Left hindlimb (tissue), 1 donor: ENCODE data around the gene DCPS.
A peak's percentile ranks its signal among the peaks of the same experiment; 100 is the strongest.
"Not testable (repeated sequence)": the region's sequence is repeated elsewhere in the genome, so short reads cannot be mapped to it uniquely, and the experiment has no call there.

Experiments
- DNase-seq: peaks from one replicate; pipeline ENCODE4 v3.0.0-alpha.2; 2018

DCPS gene

DNA sequence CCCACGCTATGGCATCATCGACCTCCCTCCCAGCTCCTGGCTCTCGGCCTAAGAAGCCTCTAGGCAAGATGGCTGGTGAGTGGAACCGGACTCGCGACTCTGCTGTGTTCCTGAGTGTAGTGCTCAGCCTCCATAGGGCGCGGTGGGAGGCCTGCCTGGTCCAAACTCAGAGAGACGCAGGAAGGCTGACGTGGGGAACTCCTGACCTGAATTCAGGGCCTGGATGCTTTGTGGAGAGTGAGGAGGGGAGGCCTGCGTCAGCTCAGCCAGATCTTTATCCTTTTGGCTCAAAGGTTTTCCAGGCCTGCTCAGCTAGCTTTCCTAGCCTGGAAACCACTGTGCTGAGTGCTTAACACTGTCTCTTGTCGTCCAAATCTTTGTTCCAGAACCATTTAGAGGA lies 13.0 kb upstream of the DCPS start:
- no peak for DNase-seq

DNA sequence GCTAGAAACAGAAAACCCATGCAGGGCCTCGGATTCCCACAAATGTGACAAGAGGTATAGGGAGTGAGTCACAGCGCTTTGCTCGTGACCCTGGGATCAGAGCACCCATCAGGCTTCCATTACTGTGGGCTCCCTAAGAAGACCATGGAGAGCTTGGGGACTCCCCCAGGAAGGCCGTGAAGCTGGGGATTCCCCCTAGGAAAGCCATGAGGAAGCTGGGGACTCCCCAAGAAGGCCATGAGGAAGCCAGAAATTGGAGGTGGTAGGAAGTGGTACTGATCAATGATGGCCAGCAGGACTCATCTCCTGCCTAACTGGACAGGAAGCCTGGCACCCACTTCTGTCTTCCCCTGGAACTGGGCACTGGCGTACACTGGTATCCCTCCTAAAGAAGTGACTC lies 10.1 kb upstream of the DCPS start:
- no peak for DNase-seq

DNA sequence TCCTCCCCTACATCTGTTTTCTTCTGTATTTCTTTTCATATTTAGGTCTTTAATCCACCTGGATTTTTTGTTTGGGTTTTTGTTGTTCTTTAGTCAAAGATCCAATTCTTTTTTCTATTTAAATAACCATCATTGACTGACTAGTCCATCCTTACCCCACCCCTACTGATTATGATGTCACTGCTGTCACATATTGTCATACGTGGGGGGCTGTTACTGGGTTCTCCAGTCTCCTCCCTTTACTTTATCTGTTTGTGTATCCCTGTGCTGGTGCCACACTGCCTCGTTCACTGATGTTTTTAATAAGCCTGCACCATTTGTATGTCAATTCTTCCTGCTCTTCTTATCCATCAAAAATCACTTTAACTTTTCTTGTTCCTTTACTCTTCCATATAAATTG lies 6.9 kb upstream of the DCPS start:
- DNase-seq = no peak

DNA sequence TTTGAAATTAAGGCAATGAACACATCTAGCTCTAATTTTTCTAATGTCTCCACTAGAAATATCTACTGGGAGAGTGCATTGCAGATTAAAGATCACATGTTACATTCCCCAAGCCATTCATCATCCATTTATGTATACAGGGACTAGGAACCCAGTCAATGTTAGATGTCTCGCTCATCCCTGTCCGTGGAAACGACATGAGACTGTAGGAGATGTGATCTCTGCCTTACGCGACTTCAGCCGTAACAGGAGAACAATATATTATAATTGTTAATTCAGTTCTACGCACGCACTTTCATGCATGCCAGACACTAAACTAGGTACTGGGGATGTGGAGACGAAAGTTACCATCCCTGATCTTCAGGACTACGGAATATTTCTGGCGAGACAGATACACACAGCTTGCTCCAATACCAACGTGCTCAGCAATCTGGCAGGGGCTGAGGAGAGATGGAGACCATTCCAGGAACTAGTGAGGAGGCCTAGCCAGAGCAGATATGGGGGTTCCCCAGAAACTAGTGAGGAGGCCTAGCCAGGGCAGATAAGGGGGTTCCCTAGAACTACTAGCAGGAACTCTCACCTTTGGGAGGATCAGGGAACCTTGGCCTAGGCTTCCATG lies 706 bp downstream of the DCPS start:
- DNase-seq = peak; percentile 11

DNA sequence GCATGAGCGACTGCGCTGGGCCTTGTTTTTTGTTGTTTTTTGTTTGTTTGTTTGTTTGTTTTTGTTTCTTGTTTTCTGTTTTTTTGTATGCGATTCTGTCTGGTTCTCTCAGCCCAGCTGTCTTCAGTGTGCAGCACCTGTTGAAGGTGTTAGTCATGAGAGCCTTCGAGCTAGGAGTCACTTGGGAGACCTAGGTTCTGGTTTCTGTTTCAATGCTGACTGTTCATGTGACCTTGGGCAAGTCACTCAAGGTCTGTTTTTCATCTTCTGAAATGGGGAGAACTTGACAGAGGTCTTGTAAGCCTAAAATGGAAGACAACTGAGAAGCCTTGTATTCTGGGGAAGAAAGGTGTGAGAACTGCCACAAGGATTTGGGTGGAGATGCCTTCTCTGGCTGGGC lies 1.8 kb downstream of the DCPS start:
- peak; percentile 10 for DNase-seq

DNA sequence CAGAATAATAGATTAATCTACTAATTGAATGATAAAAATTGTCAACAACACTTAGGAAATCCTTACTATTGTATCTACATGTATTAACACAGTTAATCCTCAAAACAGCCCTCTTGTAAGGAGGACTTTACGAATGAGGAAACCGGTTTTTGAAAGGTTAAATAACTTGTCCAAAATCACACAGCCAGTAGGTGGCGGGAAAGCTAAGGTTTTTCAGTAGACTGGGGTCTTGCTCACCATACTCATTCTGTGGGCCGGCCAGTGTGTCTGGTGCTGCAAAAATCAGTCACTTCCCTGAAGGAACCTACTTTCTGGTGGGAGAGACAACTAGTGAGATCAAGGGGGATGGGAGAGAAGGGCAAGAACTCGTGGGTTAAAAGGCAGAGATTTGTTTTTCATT lies 3.8 kb downstream of the DCPS start:
- peak; percentile 42 for DNase-seq

DNA sequence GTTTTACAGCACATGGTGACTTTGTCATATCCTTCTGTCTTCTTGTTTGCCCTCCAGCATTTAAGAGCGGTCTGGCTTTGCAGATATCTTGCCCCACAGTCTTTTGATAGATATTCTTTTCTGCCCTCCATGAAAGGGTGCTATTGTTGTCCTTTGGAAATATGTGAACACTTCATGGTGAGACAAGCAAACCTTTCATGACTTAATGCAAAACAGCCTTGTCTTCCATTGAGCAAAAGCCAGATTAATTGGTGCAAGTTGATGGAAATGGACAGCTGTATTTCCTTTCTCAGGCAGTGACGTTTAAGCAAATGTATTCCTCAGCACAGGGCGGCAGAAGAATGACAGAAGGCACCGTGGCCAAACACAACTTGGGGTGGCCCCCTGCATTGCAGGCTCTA lies 4.4 kb downstream of the DCPS start:
- peak; percentile 30 for DNase-seq

DNA sequence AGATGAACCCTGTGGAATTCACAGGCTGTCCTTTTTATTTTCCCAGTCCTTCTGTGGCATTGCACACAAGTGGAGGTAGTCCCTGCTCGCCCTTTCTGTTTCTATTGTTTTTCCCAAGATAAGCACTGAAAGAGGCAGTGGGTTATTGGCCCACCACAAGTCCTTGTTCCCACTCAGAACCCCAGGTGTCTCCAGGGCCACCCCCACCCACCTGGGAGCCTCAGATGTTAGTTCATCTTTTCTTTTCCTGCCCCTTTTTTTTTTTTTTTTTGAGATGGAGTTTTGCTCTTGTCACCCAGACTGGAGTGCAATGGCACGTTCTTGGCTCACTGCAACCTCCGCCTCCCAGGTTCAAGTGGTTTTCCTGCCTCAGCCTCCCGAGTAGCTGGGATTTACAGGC lies 4.9 kb downstream of the DCPS start:
- not testable (repeated sequence) for DNase-seq

DNA sequence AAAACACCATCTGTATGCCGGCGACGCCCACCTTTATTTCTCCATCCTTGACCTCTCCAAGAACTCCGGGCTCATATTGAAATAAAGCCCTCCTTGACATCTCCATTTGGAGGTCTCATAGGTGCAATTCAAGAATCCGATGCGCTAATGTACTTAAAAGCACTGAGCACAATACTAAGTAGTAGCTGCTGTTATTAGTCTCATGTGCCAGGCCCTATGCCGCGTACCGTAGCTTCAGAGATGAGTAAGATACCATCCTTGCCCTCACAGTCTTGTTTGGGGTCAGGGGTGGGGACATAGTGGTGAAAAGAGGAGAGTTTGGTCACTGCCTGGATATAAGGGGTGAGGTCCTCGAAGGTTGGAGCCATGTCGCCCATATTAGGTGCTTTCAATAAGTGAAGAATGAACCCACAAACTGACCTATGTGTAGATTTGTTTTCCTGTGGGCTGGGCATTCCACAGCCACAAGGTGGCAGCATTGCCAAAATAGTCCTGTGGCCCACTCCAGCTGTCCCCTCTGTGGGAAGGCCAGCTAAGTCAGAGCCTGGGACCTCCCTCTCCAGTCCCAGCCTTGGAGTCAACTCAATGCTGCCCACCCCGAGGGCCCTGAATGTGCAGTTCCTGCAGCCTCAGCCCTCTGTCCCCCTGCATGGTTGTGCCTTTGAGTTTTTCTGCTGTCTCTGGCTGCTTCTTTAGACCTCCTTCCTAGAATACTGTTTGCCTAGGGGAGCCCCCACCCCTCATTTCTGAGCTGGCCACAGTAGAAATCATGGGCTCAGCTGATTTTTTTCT lies 6.5 kb downstream of the DCPS start:
- DNase-seq = peak; percentile 84

DNA sequence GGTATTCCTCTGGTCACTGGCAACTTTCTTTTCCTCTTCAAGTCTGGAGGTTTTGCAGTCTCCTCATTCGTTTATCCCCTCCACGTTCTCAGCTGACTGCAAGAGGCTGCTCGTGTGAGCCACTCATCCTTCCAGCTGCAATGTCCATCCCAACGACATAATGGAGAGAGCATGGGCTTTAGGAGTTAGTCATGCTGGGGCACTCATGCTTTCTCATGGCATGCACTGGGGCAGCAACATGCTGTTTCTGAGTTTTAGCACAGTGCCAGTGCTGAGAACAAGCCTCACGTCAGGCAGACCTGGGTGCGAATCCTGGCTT lies 7.1 kb downstream of the DCPS start:
- no peak for DNase-seq

DNA sequence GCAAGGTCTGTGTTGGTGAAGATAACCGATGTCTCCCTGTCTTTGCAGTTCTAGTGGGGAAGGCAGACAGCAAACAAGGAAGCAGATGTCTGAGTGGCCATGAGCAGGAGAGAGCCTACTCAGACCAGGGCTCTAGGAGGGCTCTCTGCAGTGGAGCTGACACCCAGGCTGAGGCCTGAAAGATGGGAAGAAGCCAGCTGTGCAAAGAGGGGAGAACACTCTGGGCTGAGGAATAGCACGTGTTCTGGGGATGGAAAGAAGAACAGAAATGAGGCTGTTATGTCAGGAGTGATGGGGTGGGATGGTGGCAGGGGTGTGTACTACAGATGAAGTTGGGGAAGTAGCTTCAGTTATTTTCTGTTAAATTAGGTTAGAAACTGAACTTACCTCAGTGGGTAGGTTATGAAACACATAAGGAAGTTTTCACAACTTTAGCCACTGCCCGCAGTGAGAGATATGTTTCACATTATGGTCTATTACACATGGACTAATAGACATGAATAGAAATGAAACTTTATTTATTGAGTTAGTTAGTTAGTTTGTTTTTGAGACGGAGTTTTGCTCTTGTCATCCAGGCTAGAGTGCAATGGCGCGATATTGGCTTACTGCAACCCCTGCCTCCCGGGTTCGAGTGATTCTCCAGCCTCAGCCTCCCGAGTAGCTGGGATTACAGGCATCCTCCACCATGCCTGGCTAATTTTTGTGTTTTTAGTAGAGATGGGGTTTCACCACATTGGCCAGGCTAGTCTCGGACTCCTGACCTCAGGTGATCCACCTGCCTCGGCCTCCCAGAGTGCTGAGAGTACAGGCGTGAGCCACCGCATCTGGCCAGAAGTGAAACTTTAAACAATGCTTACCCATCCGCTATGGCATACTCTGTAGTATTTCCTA lies 7.8 kb downstream of the DCPS start:
- DNase-seq = no peak

DNA sequence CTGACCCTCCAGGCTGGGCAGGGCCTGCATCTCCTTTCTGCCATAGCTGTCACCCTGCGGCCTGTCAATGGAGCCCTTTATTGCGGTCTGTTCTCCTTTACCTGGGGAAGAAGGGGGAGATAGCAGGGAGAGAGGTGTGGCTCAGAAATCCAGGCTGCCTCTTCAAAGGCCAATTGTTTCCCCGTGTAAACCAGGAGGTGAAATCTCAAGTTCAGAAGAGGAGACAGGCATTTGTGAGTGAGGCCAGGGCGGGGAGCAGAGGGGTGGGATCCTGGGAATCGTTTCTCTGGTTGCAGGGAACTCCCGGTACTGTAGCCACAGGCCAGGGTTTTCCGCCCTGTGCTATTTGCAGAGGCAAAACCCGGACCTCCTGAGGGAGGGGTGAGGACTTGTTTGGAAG lies 9.1 kb downstream of the DCPS start:
- no peak for DNase-seq

DNA sequence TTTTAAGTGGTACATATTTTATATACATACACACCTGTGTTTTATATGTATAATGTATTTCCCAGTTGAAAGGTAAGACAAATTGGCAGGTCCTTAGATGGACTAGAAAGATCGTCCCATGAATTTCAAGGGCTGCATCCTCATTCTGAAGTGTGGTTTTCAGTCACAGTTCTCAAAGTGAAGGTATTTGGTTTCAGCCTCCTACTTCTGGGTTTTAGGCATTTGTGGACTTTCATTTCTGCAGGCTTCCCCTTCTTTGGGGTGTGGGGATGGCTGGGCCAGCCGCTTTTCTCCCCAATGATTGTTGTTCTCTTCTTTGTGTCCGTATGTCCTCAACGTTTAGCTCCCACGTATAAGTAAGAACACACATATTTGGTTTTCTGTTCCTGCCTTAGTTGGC lies 10.0 kb downstream of the DCPS start:
- no peak for DNase-seq

DNA sequence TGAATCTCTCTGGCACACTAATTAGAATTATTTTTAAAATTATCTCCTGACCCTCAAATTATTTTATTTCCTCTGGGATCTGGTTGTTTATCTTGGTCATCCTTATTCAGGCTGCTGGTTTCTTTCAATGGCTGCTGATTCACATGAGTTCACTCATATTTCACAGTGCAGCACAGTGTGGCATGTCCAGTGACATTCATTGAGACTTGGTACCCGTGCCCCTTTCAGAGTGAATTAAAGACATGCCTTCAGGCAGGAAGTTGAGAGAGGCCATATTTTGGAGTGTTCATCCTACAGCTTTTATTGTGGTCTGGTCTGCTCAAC lies 13.5 kb downstream of the DCPS start:
- no peak for DNase-seq

DNA sequence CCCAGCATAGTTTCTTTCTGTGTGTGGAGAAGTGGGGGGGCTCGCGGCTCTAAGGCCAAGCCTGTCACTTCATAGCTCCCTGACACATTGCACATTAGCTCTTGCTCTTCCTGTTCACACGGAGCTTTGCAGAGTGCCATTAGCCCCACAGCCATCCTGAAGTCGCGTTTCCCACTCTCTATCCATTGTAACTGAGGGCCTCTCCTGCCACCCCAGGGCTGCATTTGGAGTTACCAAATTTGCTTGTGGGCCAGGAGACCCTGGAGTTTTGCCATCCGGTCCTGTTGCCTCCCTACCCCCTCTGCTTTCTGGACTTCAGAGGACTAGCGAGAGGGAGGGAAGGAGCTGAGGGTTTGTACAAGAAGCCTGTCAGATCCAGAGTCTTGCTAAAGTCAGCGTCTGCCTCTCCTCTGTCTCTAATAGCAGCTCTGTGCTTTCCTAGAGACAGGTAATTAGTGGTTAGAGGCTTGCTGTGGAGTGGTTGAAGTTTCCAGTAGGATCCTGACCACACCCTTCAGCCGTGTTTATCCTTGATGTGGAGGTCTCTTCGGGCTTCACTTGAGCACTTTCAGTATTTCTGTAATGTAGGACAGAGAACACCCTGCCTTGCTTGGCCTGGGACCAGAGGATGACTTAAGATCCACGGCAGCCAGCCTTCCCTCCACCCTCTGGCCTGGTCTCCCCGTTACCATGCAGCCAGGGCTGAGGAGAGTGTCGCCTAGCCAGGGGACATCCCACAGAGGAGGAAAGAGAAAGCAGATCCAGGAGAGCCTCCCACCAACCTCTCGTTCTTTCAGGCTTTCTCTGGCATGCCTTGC lies 14.1 kb downstream of the DCPS start:
- no peak for DNase-seq

DNA sequence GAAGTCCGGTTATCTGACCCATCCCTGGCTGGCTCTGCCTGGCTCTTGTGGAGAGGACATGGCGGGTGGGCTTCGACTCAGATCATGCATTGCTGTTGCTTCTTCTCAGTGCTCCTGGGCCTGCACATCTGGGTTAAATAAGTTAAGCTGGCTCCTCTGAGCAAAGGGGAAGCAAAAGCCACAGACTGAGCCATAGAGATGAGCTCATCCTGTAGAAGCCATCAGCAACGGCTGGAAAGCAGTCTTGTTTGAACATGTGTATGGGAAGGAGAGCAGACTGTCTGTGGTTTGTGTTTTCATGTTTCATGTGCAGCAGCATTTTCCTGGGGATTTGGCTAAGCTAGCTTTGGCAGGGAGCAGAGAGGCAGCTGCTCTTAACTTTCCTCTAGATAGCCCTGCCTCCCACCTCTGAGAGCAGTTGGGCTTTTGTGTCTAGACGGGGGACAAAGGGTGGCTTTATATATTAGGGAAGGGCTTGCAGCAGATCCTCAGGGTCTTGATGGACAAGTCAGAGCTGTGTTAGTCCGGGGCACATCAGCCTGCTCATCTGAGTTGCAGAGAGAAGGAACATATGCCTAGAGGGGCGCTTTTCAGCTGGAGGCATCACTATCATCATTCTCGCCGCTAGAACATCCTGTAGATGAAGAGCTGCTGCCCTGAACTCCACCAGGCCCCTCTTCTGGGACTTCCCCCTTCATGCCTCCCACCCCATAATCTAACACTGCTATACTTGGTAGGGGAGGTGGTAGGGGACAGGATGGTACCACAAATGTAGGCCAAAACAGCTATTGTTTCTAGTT lies 14.9 kb downstream of the DCPS start:
- peak; percentile 93 for DNase-seq

DNA sequence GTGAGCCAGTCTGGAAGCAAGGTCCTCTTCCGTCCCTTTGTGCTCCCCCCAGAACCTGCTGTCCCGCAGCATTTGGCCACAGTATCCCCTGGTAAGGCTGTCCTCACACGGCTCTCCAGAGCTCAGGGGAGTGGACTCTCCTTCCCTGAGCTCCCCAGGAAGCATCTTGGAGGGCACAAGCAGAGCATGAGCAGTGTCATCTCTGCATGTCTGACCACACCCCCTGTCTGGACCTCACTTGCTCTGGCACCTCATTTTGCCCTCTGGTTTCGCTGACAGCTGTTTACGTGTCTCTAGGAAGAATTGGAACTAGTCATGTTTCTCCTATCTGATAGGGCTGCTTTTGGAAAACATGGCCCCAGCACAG lies 15.5 kb downstream of the DCPS start:
- DNase-seq = peak; percentile 36

DNA sequence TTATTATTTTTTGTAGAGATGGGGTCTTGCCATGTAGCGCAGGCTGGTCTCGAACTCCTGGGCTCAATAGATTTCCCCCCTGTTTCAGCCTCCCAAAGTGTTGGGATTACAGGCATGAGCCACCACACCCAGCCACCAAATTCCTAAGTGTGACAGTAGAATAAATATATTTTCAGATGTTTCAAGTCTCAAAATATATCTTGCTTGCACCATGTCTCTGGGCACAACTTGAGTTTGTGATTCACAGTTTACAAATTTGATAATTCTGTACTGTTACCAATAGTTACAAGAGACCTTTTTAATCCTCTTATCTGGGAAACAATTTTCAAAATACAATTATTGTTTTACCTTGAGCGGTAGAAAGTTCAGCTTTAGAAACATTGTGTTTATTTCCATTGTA lies 19.1 kb downstream of the DCPS start:
- no peak for DNase-seq

DNA sequence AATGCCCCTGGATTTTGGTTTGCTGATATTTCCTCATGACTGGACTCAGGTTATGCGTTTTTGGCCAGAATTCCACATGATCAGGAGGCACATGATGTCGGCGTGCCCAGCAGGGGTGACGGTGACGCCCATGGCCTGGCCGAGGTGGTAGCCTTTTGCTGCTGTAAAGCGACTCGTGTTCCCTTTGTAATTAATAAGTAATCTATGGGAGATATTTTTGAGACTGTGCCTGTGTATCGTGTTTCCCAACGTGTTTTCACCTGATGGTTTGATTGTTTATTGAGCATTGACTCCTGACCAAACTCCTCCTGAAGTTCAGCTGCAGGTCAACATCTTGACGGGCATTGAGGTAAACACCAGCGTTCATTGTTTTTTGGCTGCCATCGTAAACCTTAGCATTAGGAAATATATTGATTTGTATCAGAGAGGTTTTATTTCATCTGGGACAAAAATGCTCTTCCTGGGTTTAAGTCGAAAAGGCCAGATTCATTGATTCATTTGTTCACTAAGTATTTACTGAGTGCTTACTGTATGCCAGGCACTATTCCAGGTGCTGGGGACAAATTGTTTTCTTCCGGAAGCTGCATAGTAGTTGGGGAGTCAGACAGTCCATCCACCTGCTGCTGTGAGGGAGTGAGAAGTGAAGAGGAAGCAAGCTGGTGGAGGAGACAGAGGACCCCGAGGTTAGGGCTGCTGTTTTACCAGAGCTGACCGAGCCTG lies 23.6 kb downstream of the DCPS start:
- DNase-seq = peak; percentile 8

DNA sequence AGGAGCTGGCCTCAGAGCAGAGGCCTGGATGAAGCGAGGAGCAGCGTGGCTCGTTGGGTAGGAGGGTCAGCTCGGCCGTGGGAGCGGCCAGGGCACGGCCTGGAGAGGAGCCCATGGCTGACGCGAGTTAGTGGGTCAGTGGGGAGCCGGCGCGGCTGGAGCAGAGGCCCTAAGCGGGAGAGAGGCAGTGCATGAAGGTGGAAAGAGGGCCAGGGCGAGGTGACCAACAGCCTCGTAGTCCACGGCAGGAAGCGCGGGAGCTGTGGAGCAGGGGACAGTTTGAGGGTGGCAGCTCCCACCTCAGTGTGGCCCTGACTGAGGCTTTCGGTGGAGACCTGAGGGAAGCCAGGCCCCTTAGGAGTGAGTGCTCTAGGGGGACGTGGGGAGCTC lies 24.1 kb downstream of the DCPS start:
- DNase-seq = peak; percentile 12

DNA sequence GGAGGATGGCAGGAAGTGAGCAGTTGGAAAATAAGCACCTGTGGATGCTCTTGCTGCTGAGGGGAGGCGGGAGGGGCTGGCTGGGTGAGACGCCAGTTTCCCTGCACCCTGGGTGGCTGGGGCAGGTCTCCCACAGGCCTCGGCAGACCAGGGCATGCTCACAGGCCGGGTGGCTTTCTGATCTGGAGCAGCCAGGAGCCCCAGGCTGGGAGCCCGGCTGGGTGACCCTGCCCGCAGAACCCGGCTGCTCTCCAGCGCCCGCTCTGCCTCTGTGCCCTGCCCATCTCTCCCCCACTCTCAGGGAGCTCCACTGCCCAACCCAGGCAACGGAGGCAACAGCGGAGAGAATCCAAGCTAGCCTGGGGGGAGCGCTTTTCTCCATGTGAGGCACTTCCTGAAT lies 24.6 kb downstream of the DCPS start:
- DNase-seq = peak; percentile 12
